H1 (cell line): ENCODE data around the gene JAKMIP1. TPM values are rescaled to one million over a fixed set of nuclear protein-coding genes. Genes with fewer than 3 reads are reported as not detected.

Experiments
- CTCF ChIA-PET: fragments of 300-600 bp; sonication (Branson Sonifier 250); formaldehyde crosslinking; loops from one replicate; lab custom pipeline; 2021; ENCODE audit not compliant: partially characterized antibody; lab: Charles Lee
- POLR2A ChIA-PET: fragments of 300-600 bp; sonication (Branson Sonifier 250); formaldehyde crosslinking; loops from one replicate; lab custom pipeline; 2021; ENCODE audit warnings: inconsistent platforms; ENCODE audit not compliant: partially characterized antibody; lab: Charles Lee
- DNase-seq, 2 experiments: peaks; one replicate each; pipeline versions ENCODE4 v3.0.0 to v3.0.0-alpha.2; 2010 to 2022; ENCODE audit warnings: low spot score in 2 of 2, low read depth in 1 of 2, mixed read lengths in 1 of 2
- FAIRE-seq: peaks from 2 replicates; lab custom pipeline; 2011; peaks lifted over from hg19 to GRCh38; lab: Jason Lieb, UNC
- H2AFZ ChIP-seq: 2 replicates; pipeline ENCODE4 v1.8.1; 2012; ENCODE audit warnings: low read length, inconsistent platforms
- H2AK5ac ChIP-seq: 2 replicates; pipeline ENCODE4 v1.6.1; 2013; ENCODE audit warnings: low read depth, low read length
- H2BK120ac ChIP-seq: replicated peaks from 2 replicates; pipeline ENCODE3; 2013; ENCODE audit warnings: low read depth, low read length, inconsistent platforms
- H2BK12ac ChIP-seq: 2 replicates; pipeline ENCODE4 v1.6.1; 2013; ENCODE audit warnings: low read depth, low read length
- H2BK15ac ChIP-seq: 2 replicates; pipeline ENCODE4 v1.6.1; 2013; ENCODE audit warnings: low read length
- H2BK20ac ChIP-seq: 2 replicates; pipeline ENCODE4 v1.6.1; 2013; ENCODE audit warnings: low read length
- H2BK5ac ChIP-seq: 2 replicates; pipeline ENCODE4 v1.6.1; 2013; ENCODE audit warnings: low read depth, low read length
- H3K14ac ChIP-seq: 2 replicates; pipeline ENCODE4 v1.6.1; 2013; ENCODE audit warnings: inconsistent platforms; ENCODE audit not compliant: insufficient read length
- H3K18ac ChIP-seq: 2 replicates; pipeline ENCODE4 v1.6.1; 2013; ENCODE audit warnings: low read length; ENCODE audit errors: extremely low read depth
- H3K23ac ChIP-seq: 2 replicates; pipeline ENCODE4 v1.6.1; 2013; ENCODE audit warnings: inconsistent platforms; ENCODE audit not compliant: insufficient read length
- H3K23me2 ChIP-seq: 2 replicates; pipeline ENCODE4 v1.6.1; 2013; ENCODE audit warnings: low read depth, low read length
- H3K27ac ChIP-seq: 2 replicates; pipeline ENCODE4 v1.6.1; 2011; ENCODE audit warnings: low read depth, low read length, inconsistent platforms
- H3K27me3 ChIP-seq, 4 experiments: replicated peaks in 1 of 4; 1 replicate in 1 of 4; 2 replicates in 3 of 4; pipeline versions ENCODE4 v1.6.1 to v1.8.1; 2011 to 2013; ENCODE audit warnings: low read length in 3 of 4, mild to moderate bottlenecking in 3 of 4, inconsistent platforms in 2 of 4, mixed read lengths in 2 of 4, moderate library complexity in 1 of 4; ENCODE audit not compliant: control insufficient read depth in 3 of 4, insufficient read depth in 3 of 4; ENCODE audit errors: extremely low read depth in 1 of 4
- H3K36me3 ChIP-seq, 4 experiments: 2 replicates each; pipeline versions ENCODE4 v1.6.1 to v1.8.1; 2011 to 2013; ENCODE audit warnings: mild to moderate bottlenecking in 4 of 4, low read length in 3 of 4, moderate library complexity in 2 of 4, control low read depth in 1 of 4, inconsistent platforms in 1 of 4; ENCODE audit not compliant: insufficient read depth in 4 of 4, control insufficient read depth in 2 of 4
- H3K4ac ChIP-seq: replicated peaks from 2 replicates; pipeline ENCODE3; 2013; ENCODE audit warnings: low read length, low read depth, mixed read lengths, inconsistent platforms; ENCODE audit not compliant: insufficient read length
- H3K4me1 ChIP-seq, 4 experiments: replicated peaks in 1 of 4; 1 replicate in 1 of 4; 2 replicates in 3 of 4; pipeline versions ENCODE4 v1.6.1 to v1.8.1; 2011 to 2013; ENCODE audit warnings: low read length in 3 of 4, inconsistent platforms in 2 of 4, mixed read lengths in 1 of 4; ENCODE audit not compliant: insufficient read depth in 4 of 4, control insufficient read depth in 3 of 4
- H3K4me2 ChIP-seq, 2 experiments: 2 replicates each; pipeline versions ENCODE4 v1.6.1 to v1.8.1; 2011 to 2013; ENCODE audit warnings: low read depth in 2 of 2, low read length in 2 of 2, control low read depth in 1 of 2, inconsistent platforms in 1 of 2, mild to moderate bottlenecking in 1 of 2; ENCODE audit not compliant: insufficient read depth in 1 of 2
- H3K4me3 ChIP-seq, 4 experiments: fragments of 200-600, 300-600 bp in 1 of 4; sonication (generic), shearing (Covaris generic), sonication (Bioruptor Twin) in 1 of 4; 2 replicates each; pipeline versions ENCODE4 v1.5.1 to v1.8.1; 2011 to 2016; ENCODE audit warnings: low read length in 4 of 4, low read depth in 3 of 4, control low read depth in 2 of 4, inconsistent platforms in 2 of 4, mild to moderate bottlenecking in 2 of 4, mixed read lengths in 1 of 4, moderate library complexity in 1 of 4; ENCODE audit not compliant: insufficient read depth in 2 of 4; ENCODE audit errors: extremely low read depth in 1 of 4
- H3K56ac ChIP-seq: replicated peaks from 2 replicates; pipeline ENCODE3; 2013; ENCODE audit warnings: low read depth, mild to moderate bottlenecking, mixed read lengths, low read length, inconsistent platforms; ENCODE audit not compliant: insufficient read length
- H3K79me1 ChIP-seq: 2 replicates; pipeline ENCODE4 v1.6.1; 2013; ENCODE audit warnings: low read depth, low read length, control low read depth
- H3K79me2 ChIP-seq, 2 experiments: 2 replicates each; pipeline versions ENCODE4 v1.6.1 to v1.8.1; 2012 to 2013; ENCODE audit warnings: low read length in 2 of 2, mild to moderate bottlenecking in 2 of 2, inconsistent platforms in 1 of 2; ENCODE audit not compliant: insufficient read depth in 2 of 2, control insufficient read depth in 1 of 2
- H3K9ac ChIP-seq, 4 experiments: replicated peaks in 1 of 4; 1 replicate in 1 of 4; 2 replicates in 3 of 4; pipeline versions ENCODE4 v1.6.1 to v1.8.1; 2011 to 2013; ENCODE audit warnings: low read depth in 3 of 4, low read length in 3 of 4, control low read depth in 2 of 4, mild to moderate bottlenecking in 2 of 4, moderate library complexity in 2 of 4, inconsistent platforms in 1 of 4; ENCODE audit errors: extremely low read depth in 1 of 4
- H3K9me3 ChIP-seq, 2 experiments: 2 replicates each; pipeline versions ENCODE4 v1.6.1 to v1.8.1; 2012 to 2013; ENCODE audit warnings: mild to moderate bottlenecking in 2 of 2, moderate library complexity in 2 of 2, control low read depth in 1 of 2, inconsistent platforms in 1 of 2, low read depth in 1 of 2, low read length in 1 of 2, mixed read lengths in 1 of 2; ENCODE audit not compliant: insufficient read depth in 2 of 2
- H4K20me1 ChIP-seq, 2 experiments: replicated peaks in 1 of 2; 2 replicates each; pipeline versions ENCODE3 to v1.8.1; 2011 to 2013; ENCODE audit warnings: inconsistent platforms in 2 of 2, low read length in 2 of 2, mild to moderate bottlenecking in 1 of 2; ENCODE audit not compliant: insufficient read depth in 2 of 2, control insufficient read depth in 1 of 2
- H4K5ac ChIP-seq: 2 replicates; pipeline ENCODE4 v1.6.1; 2013; ENCODE audit warnings: low read length, low read depth, mixed read lengths, inconsistent platforms; ENCODE audit not compliant: insufficient read length
- H4K8ac ChIP-seq: 2 replicates; pipeline ENCODE4 v1.8.0; 2013; ENCODE audit warnings: mild to moderate bottlenecking, moderate library complexity, low read length, inconsistent platforms; ENCODE audit not compliant: insufficient read depth; ENCODE audit errors: extremely low read depth
- H4K91ac ChIP-seq: replicated peaks from 2 replicates; pipeline ENCODE3; 2013; ENCODE audit warnings: low read length, mixed read lengths, inconsistent platforms; ENCODE audit not compliant: insufficient read length
- BCL11A ChIP-seq, 2 experiments: IDR thresholded peaks; one replicate each; pipeline ENCODE4 v1.6.1; 2011; ENCODE audit warnings: low read depth in 2 of 2, low read length in 2 of 2, mild to moderate bottlenecking in 2 of 2
- CBX5 ChIP-seq: fragments of 300-800, 300-1000 bp; sonication (generic); IDR thresholded peaks from 2 replicates; pipeline ENCODE4 v1.7.1; 2016; ENCODE audit warnings: antibody characterized with exemption, low read length, low read depth
- CHD1 ChIP-seq: IDR thresholded peaks from 2 replicates; pipeline ENCODE4 v1.6.1; 2012; ENCODE audit warnings: low read depth, low read length, improper control_type of control experiment
- FOSL1 ChIP-seq: IDR thresholded peaks from 2 replicates; pipeline ENCODE4 v1.6.1; 2011; ENCODE audit warnings: mild to moderate bottlenecking, low read depth, low read length, moderate library complexity; ENCODE audit not compliant: insufficient read depth
- KDM1A ChIP-seq: fragments of 200-600, 300-600 bp; sonication (generic); IDR thresholded peaks from 2 replicates; pipeline ENCODE4 v1.7.1; 2016; ENCODE audit warnings: mild to moderate bottlenecking, low read length, borderline replicate concordance
- PHF8 ChIP-seq: fragments of 200-600 bp; sonication (generic); conservative IDR thresholded peaks from 2 replicates; pipeline ENCODE4 v1.7.1; 2012; ENCODE audit warnings: low read depth, mild to moderate bottlenecking, inconsistent platforms, low read length, moderate library complexity
- RXRA ChIP-seq: IDR thresholded peaks from 2 replicates; pipeline ENCODE4 v1.6.1; 2011; ENCODE audit warnings: low read depth, mild to moderate bottlenecking, low read length, moderate library complexity; ENCODE audit not compliant: insufficient read depth
- SAP30 ChIP-seq: fragments of 300-600 bp; sonication (generic); IDR thresholded peaks from 2 replicates; pipeline ENCODE4 v1.7.1; 2012; ENCODE audit warnings: low read length, moderate library complexity, mild to moderate bottlenecking, inconsistent platforms; ENCODE audit not compliant: insufficient read depth, insufficient replicate concordance
- SIRT6 ChIP-seq: IDR thresholded peaks from one replicate; pipeline ENCODE4 v1.7.1; 2012; ENCODE audit warnings: low read length, inconsistent platforms
- SUZ12 ChIP-seq: fragments of 200-600 bp; sonication (generic); IDR thresholded peaks from 2 replicates; pipeline ENCODE4 v1.6.1; 2012; ENCODE audit warnings: mild to moderate bottlenecking, inconsistent platforms, low read length, moderate library complexity, mixed read lengths
- WGBS, 2 experiments: shearing (Covaris generic) in 1 of 2; methylation state at CpG; one replicate each; pipeline versions ENCODE4 v1.1.6 to v1.1.7; 2013 to 2015; ENCODE audit warnings: low lambda C conversion rate in 2 of 2, mixed read lengths in 2 of 2, inconsistent platforms in 1 of 2, low coverage in 1 of 2, missing lambda C conversion rate in 1 of 2; ENCODE audit not compliant: insufficient replicate concordance in 2 of 2, insufficient coverage in 1 of 2, insufficient read length in 1 of 2; ENCODE audit errors: extremely low coverage in 1 of 2, missing lambda C conversion rate in 1 of 2; 5-methylcytosine and 5-hydroxymethylcytosine counted together
- polyA plus RNA-seq, 7 experiments: library from polyadenylated mRNA; depleted of rRNA in 3 of 7; stranded (reverse) in 5 of 7; unstranded in 2 of 7; fragments of >200 nt in 5 of 7; fragments of 200-250 nt in 2 of 7; gene quantifications; 1 replicate in 5 of 7; 2 replicates in 1 of 7; 4 replicates in 1 of 7; pipeline versions ENCODE4 v1.2.1 to v1.2.3, GENCODE V29; 2011 to 2013; ENCODE audit warnings: missing spikeins in 2 of 7, mixed read lengths in 2 of 7
- total RNA-seq: library from RNA; stranded (reverse); fragmentation: NEBNext Ultra II Directional; extraction: Animal tissue kit (Norgen Biotek cat#: 25700); gene quantifications from 2 replicates; pipeline ENCODE4 v1.2.1, GENCODE V29; 2021

JAKMIP1 gene
- total and polyA plus RNA-seq, 2 of the 8 experiments (the other 6 are each of a cell fraction or from before 2014, with no cell fraction given) = 2.5 to 4.4 TPM

- Histone ChIP-seq H3K14ac (no peak overlapping the region), H3K56ac (no peak overlapping the region), H3K4me1 (no peaks in the 10 kb centered on the region), H4K91ac (no peak overlapping the region), H2AFZ (no peak overlapping the region), H2BK15ac (no peak overlapping the region), H3K79me1 (no peaks in the 10 kb centered on the region), H3K4me3 (no peak overlapping the region), H4K20me1 (no peaks in the 10 kb centered on the region), H3K27me3 (no peaks in the 10 kb centered on the region), H3K23ac (no peak overlapping the region), H3K79me2 (no peaks in the 10 kb centered on the region), H3K9me3 (no peaks in the 10 kb centered on the region; a peak in 1 of 4 replicates), H2AK5ac (no peak overlapping the region), H2BK120ac (no peak overlapping the region), H2BK12ac (no peak overlapping the region; the same call in 1 of the 2 replicates), H3K27ac (no peak overlapping the region), H2BK5ac (no peak overlapping the region), H3K4me2 (no peak overlapping the region), H3K23me2 (no peaks in the 10 kb centered on the region), H2BK20ac (no peak overlapping the region), H3K9ac (no peak overlapping the region), H4K5ac (no peak overlapping the region), H3K18ac (no peak overlapping the region), H3K36me3 (no peaks in the 10 kb centered on the region), H4K8ac (no peak overlapping the region), H3K4ac (no peak overlapping the region)
- TF ChIP-seq SAP30 (no peak), RXRA (no peak), KDM1A (no peak), SIRT6 (no peak), PHF8 (no peak), FOSL1 (no peak), CHD1 (no peak), CBX5 (no peak), BCL11A (IDR thresholded peaks at IDR 0.05; ENCODE audit: low read depth in 2 of 2, low read length in 2 of 2) (no peak), SUZ12 (no peak)
- FAIRE-seq (no peak), DNase-seq (no peak)
- CTCF ChIA-PET = interaction anchor here (0.7 to 1.4 kb wide), 5 partner anchors 32 to 149 kb away, joined by 3 to 5 read pairs (median 3); no protein-coding TSS in a partner anchor
- WGBS, 2 experiments = 90% methylated on average over 10 of the region's 12 CpGs; no CpG with 5 or more reads in 1 of the 2 experiments
- POLR2A ChIA-PET = no interaction called here
These were observed 17.7 kb downstream of the JAKMIP1 start for GRCh38 chr4:6182376-6183280.
